SK-N-SH (cell line): ENCODE data around the gene OBSCN. TPM values are rescaled to one million over a fixed set of nuclear protein-coding genes. Genes with fewer than 3 reads are reported as not detected.

Experiments used
- CTCF ChIA-PET: fragments of 300-600, 350-600 bp; formaldehyde crosslinking; extraction: SDS; loops from one replicate; lab custom pipeline; 2021; lab: Yijun Ruan, JAX
- POLR2A ChIA-PET: fragments of 350-600 bp; sonication (Branson Sonifier 250); formaldehyde crosslinking; extraction: SDS; loops from one replicate; lab custom pipeline; 2020; ENCODE audit warnings: antibody characterized with exemption, inconsistent platforms; lab: Yijun Ruan, JAX
- DNase-seq: peaks from one replicate; pipeline ENCODE4 v3.0.0; 2012
- H2AFZ ChIP-seq: fragments of 200-600 bp; sonication (generic); 2 replicates; pipeline ENCODE4 v1.8.1; 2016; ENCODE audit warnings: antibody characterized with exemption, mild to moderate bottlenecking, low read depth
- H3F3A ChIP-seq: fragments of 200-600 bp; sonication (generic); replicated peaks from 2 replicates; pipeline ENCODE3; 2016; ENCODE audit warnings: antibody characterized with exemption, mild to moderate bottlenecking; ENCODE audit not compliant: insufficient read depth
- H3K27ac ChIP-seq, 2 experiments: fragments of 200-500 bp in 1 of 2; fragments of 200-600 bp in 1 of 2; sonication (Bioruptor generic) in 1 of 2; sonication (generic), shearing (Covaris generic) in 1 of 2; 2 replicates each; pipeline versions ENCODE4 v1.5.1 to v1.6.1; 2014 to 2016; ENCODE audit warnings: low read depth in 2 of 2, inconsistent platforms in 1 of 2, low read length in 1 of 2, mild to moderate bottlenecking in 1 of 2, mixed read lengths in 1 of 2
- H3K27me3 ChIP-seq: fragments of 200-600 bp; sonication (generic), shearing (Covaris generic); 2 replicates; pipeline ENCODE4 v1.6.1; 2016; ENCODE audit warnings: mixed run types; ENCODE audit not compliant: insufficient read depth
- H3K36me3 ChIP-seq, 2 experiments: fragments of 200-500 bp in 1 of 2; fragments of 200-600 bp in 1 of 2; sonication (Bioruptor generic) in 1 of 2; sonication (generic) in 1 of 2; replicated peaks in 1 of 2; 2 replicates each; pipeline versions ENCODE3 to v1.5.1; 2014 to 2016; ENCODE audit warnings: low read length in 1 of 2, mild to moderate bottlenecking in 1 of 2; ENCODE audit not compliant: insufficient read depth in 2 of 2, control insufficient read depth in 1 of 2
- H3K4me1 ChIP-seq, 2 experiments: fragments of 200-500 bp in 1 of 2; fragments of 200-600 bp in 1 of 2; sonication (Bioruptor generic) in 1 of 2; sonication (generic), shearing (Covaris generic) in 1 of 2; 2 replicates each; pipeline versions ENCODE4 v1.5.1 to v1.6.1; 2014 to 2016; ENCODE audit warnings: low read depth in 1 of 2, low read length in 1 of 2, mixed run types in 1 of 2; ENCODE audit not compliant: insufficient read depth in 2 of 2, control insufficient read depth in 1 of 2
- H3K4me2 ChIP-seq: fragments of 200-600 bp; sonication (generic), shearing (Covaris generic); 2 replicates; pipeline ENCODE4 v1.6.1; 2017; ENCODE audit warnings: mixed run types
- H3K4me3 ChIP-seq, 2 experiments: fragments of 200-500 bp in 1 of 2; fragments of 200-600 bp in 1 of 2; sonication (Bioruptor generic) in 1 of 2; sonication (generic), shearing (Covaris generic) in 1 of 2; 2 replicates each; pipeline versions ENCODE4 v1.5.1 to v1.8.1; 2014 to 2016; ENCODE audit warnings: low read depth in 2 of 2, inconsistent platforms in 1 of 2, low read length in 1 of 2, mild to moderate bottlenecking in 1 of 2, mixed read lengths in 1 of 2, moderate library complexity in 1 of 2
- H3K79me2 ChIP-seq: fragments of 200-600 bp; sonication (generic); 2 replicates; pipeline ENCODE4 v1.8.1; 2017; ENCODE audit warnings: mild to moderate bottlenecking; ENCODE audit not compliant: insufficient read depth
- H3K9ac ChIP-seq: fragments of 200-600 bp; sonication (generic); 2 replicates; pipeline ENCODE4 v1.6.1; 2017; ENCODE audit warnings: mixed run types
- H3K9me2 ChIP-seq: fragments of 200-600 bp; sonication (generic); 2 replicates; pipeline ENCODE4 v1.6.1; 2017; ENCODE audit warnings: mixed run types
- H3K9me3 ChIP-seq: fragments of 200-600 bp; sonication (generic); 2 replicates; pipeline ENCODE4 v1.6.1; 2017; ENCODE audit warnings: mixed run types, mild to moderate bottlenecking, moderate library complexity
- H4K20me1 ChIP-seq: fragments of 200-600 bp; sonication (generic); 2 replicates; pipeline ENCODE4 v1.6.1; 2017; ENCODE audit warnings: mild to moderate bottlenecking, mixed run types; ENCODE audit not compliant: insufficient read depth
- CTCF ChIP-seq: fragments of 200-600 bp; sonication (generic); IDR thresholded peaks from 2 replicates; pipeline ENCODE4 v1.6.1; 2017; ENCODE audit warnings: antibody characterized with exemption, mild to moderate bottlenecking, moderate library complexity
- EZH2phosphoT487 ChIP-seq: fragments of 200-600 bp; sonication (generic); IDR thresholded peaks from 2 replicates; pipeline ENCODE4 v1.6.1; 2017; ENCODE audit warnings: low read depth, mixed run types, mild to moderate bottlenecking, antibody characterized with exemption, moderate library complexity, borderline replicate concordance
- FOSL2 ChIP-seq: IDR thresholded peaks from 2 replicates; pipeline ENCODE4 v1.4.0; 2012; ENCODE audit warnings: low read depth, mild to moderate bottlenecking, moderate library complexity, borderline replicate concordance
- GATA2 ChIP-seq: sonication (generic); formaldehyde crosslinking; IDR thresholded peaks from 2 replicates; pipeline ENCODE4 v1.5.0; 2020; ENCODE audit warnings: mild to moderate bottlenecking, missing genetic modification reagents
- MEF2A ChIP-seq: IDR thresholded peaks from 2 replicates; pipeline ENCODE4 v1.4.0; 2012; ENCODE audit warnings: low read depth, borderline replicate concordance
- MXI1 ChIP-seq: IDR thresholded peaks from 2 replicates; pipeline ENCODE4 v1.6.1; 2012; ENCODE audit warnings: mild to moderate bottlenecking, low read depth, low read length, improper control_type of control experiment
- NFIC ChIP-seq: IDR thresholded peaks from 2 replicates; pipeline ENCODE4 v1.4.0; 2012; ENCODE audit warnings: borderline replicate concordance
- NRF1 ChIP-seq: IDR thresholded peaks from 2 replicates; pipeline ENCODE4 v1.6.1; 2012; ENCODE audit warnings: low read depth, mild to moderate bottlenecking, low read length
- RCOR1 ChIP-seq: fragments of 150-350 bp; IDR thresholded peaks from 2 replicates; pipeline ENCODE4 v1.6.1; 2017; ENCODE audit warnings: antibody characterized with exemption, low read length
- REST ChIP-seq: IDR thresholded peaks from 2 replicates; pipeline ENCODE4 v1.6.1; 2012; ENCODE audit warnings: mild to moderate bottlenecking, low read depth, low read length, moderate library complexity
- RFX5 ChIP-seq: IDR thresholded peaks from 2 replicates; pipeline ENCODE4 v1.6.1; 2012; ENCODE audit warnings: mild to moderate bottlenecking, improper control_type of control experiment, low read length
- SIN3A ChIP-seq: IDR thresholded peaks from 2 replicates; pipeline ENCODE4 v1.6.1; 2012; ENCODE audit warnings: low read depth, mild to moderate bottlenecking, low read length, moderate library complexity, borderline replicate concordance
- SMC3 ChIP-seq: IDR thresholded peaks from 2 replicates; pipeline ENCODE4 v1.6.1; 2012; ENCODE audit warnings: low read depth, low read length, improper control_type of control experiment
- TAF1 ChIP-seq: IDR thresholded peaks from 2 replicates; pipeline ENCODE4 v1.6.1; 2012; ENCODE audit warnings: low read depth, mild to moderate bottlenecking, low read length, moderate library complexity, borderline replicate concordance
- TEAD4 ChIP-seq: IDR thresholded peaks from 2 replicates; pipeline ENCODE4 v1.4.0; 2012; ENCODE audit warnings: mild to moderate bottlenecking, borderline replicate concordance; ENCODE audit not compliant: insufficient read depth
- USF1 ChIP-seq: IDR thresholded peaks from 2 replicates; pipeline ENCODE4 v1.4.0; 2012; ENCODE audit warnings: low read depth, borderline replicate concordance
- USF2 ChIP-seq: fragments of 150-350 bp; IDR thresholded peaks from 2 replicates; pipeline ENCODE4 v1.6.1; 2017; ENCODE audit warnings: antibody characterized with exemption, low read length, low read depth, borderline replicate concordance
- YY1 ChIP-seq: IDR thresholded peaks from 2 replicates; pipeline ENCODE4 v1.4.0; 2012; ENCODE audit warnings: low read depth, mild to moderate bottlenecking
- WGBS: methylation state at CpG from one replicate; pipeline ENCODE4 v1.1.6; 2017; ENCODE audit warnings: low lambda C conversion rate; 5-methylcytosine and 5-hydroxymethylcytosine counted together
- polyA plus RNA-seq, 3 experiments: library from polyadenylated mRNA; depleted of rRNA; stranded (reverse); fragments of >200 nt; gene quantifications; 2 replicates each; pipeline ENCODE4 v1.2.3, GENCODE V29; 2012

OBSCN gene
- polyA plus RNA-seq, 1 of the 3 experiments (the other 2 are of a cell fraction): 4.0 TPM

- Histone ChIP-seq H3K9me3 (no peaks in the 10 kb centered on the region), H3K4me3 (no peak overlapping the region), H3K4me1 (no peaks in the 10 kb centered on the region), H3K79me2 (no peaks in the 10 kb centered on the region), H3F3A (no peaks in the 10 kb centered on the region), H3K27me3 (no peaks in the 10 kb centered on the region), H3K9me2 (no peaks in the 10 kb centered on the region), H4K20me1 (no peaks in the 10 kb centered on the region), H3K36me3 (peaks cover 0 to 3% of the 10 kb centered on the region in 2 experiments), H2AFZ (no peak overlapping the region), H3K9ac (no peak overlapping the region), H3K27ac (no peak overlapping the region), H3K4me2 (no peak overlapping the region)
- TF ChIP-seq NRF1 (no peak), RFX5 (no peak), RCOR1 (no peak), NFIC (no peak), FOSL2 (no peak), SIN3A (no peak), USF1 (no peak), TAF1 (no peak), YY1 (no peak), MEF2A (no peak), GATA2 (CRISPR knock-in tag) (no peak), SMC3 (no peak), USF2 (no peak), TEAD4 (no peak), REST (no peak), EZH2phosphoT487 (no peak), CTCF (no peak), MXI1 (no peak)
- no peak for DNase-seq
- ChIA-PET CTCF (interaction anchor here (1.0 to 1.3 kb wide), 2 partner anchors 12 to 95 kb away, joined by 5 to 6 read pairs; no protein-coding TSS in a partner anchor), POLR2A (no interaction called here)
- 52% methylated on average over 2 of the region's 2 CpGs for WGBS
These were observed 17.9 kb downstream of the OBSCN start for GRCh38 chr1:228225740-228226139.
